NCI-H1417 treated with DMSO at 0.1 percent for 48 hours (cell line): ENCODE results near the gene ITGA2B.
"Not testable (repeated sequence)": the region's sequence is repeated elsewhere in the genome, so short reads cannot be mapped to it uniquely, and the experiment has no call there.

Experiments
- DNase-seq: peaks from one replicate; lab custom pipeline; 2025; lab: John Stamatoyannopoulos, UW

ITGA2B gene

GRCh38 chr17:44330263-44330662, 59.2 kb downstream of the ITGA2B start:
- not testable (repeated sequence) for DNase-seq

GRCh38 chr17:44329516-44329915, 59.9 kb downstream of the ITGA2B start:
- not testable (repeated sequence) for DNase-seq

- DNase-seq: no peak
Observed at GRCh38 chr17:44327715-44328449, 61.6 kb downstream of the ITGA2B start.

- DNase-seq: peak; percentile 76
Observed at GRCh38 chr17:44326861-44327444, 62.5 kb downstream of the ITGA2B start.

- peak; percentile 18 for DNase-seq
Observed at GRCh38 chr17:44324571-44325275, 64.7 kb downstream of the ITGA2B start, which contains the start of gene SLC25A39. SLC25A39 (minus strand) TSS chr17:44324823; CDS start chr17:44323562, 1,261 bp downstream.

- DNase-seq: no peak
Observed at GRCh38 chr17:44324092-44324570, 65.3 kb downstream of the ITGA2B start.

GRCh38 chr17:44323359-44324091, 65.9 kb downstream of the ITGA2B start:
- DNase-seq: no peak

- no peak for DNase-seq
Observed at GRCh38 chr17:44322236-44322895, 67.1 kb downstream of the ITGA2B start.
